Activated CD8-positive, alpha-beta memory T cell treated with anti-CD3 and anti-CD28 coated beads, Interleukin-2, amount 50 U/mL, for 1 hour (primary cell): ENCODE measurements around the gene SNRNP70.
"Not testable (repeated sequence)": the region's sequence is repeated elsewhere in the genome, so short reads cannot be mapped to it uniquely, and the experiment has no call there.

Experiments used
- DNase-seq: peaks from one replicate; pipeline ENCODE4 v3.0.0-alpha.2; 2020; ENCODE audit errors: extremely low read depth

Gene SNRNP70, protein sequence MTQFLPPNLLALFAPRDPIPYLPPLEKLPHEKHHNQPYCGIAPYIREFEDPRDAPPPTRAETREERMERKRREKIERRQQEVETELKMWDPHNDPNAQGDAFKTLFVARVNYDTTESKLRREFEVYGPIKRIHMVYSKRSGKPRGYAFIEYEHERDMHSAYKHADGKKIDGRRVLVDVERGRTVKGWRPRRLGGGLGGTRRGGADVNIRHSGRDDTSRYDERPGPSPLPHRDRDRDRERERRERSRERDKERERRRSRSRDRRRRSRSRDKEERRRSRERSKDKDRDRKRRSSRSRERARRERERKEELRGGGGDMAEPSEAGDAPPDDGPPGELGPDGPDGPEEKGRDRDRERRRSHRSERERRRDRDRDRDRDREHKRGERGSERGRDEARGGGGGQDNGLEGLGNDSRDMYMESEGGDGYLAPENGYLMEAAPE

DNA sequence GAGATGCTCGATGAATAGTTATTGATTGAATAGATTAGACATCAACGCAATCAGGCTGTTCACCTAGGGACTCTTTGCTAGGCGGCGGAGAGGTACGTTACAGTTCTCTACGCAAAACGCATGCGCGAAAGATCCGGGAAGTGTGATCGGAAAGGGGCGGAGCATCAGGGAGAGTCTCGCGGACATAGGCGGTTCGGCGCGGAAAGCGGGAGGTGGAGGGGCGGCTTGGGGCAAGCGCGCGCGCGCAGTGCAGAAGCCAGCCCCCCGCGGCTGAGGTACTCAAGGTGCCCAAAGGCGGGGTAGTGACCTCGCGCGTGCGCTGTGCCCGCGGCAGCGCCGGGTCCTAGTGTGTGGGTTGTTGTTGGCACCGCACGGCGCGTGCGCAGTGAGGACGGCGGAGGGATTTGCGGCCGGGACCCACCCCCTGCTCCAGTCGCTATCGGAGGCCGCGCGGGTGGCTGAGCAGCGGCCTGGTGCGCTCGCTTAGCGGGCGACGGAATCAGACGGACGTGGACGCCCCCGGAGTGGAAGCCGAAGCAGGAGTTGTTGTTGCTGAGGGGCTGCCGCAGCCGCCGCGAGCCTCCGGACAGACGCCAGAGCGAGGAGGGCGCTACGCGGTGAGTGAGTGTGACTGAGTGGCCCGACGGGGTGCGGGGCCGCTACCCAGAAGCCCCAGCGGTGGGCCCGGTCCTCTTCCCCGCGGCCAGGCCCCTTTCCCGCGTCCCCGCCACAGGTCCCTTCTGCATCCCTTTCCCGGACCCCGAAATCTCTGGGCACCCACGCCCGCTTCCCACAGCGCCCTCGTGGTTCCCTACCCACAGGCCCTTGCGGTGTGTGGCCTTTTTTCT, at the start of gene SNRNP70:
SNRNP70 (plus strand) TSS at position 432 of the 848 bp plus-strand sequence. CDS start 964 bp downstream, outside the sequence.
- DNase-seq, result peak; percentile 98

DNA sequence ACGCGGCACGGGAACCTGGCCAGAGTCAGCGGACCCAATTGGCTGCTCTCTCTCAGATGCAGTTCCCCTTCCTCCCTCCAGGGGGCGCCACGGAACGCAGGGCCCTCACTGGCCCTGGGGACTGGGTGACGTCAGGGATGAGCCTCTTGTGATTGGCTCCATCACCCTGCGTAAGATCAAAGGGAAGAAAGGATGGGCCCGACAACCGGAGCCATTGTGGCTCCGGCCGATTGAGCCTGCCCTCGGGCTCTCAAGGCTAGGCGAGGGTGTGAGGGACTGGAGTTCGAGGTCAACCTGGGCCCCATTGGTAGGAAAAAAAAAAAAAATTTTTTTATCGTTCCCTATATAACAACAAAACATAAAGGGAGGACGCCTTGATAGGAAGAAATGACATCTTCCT, 48.4 kb upstream of the SNRNP70 start, which contains the start of gene CGB1:
CGB1 (minus strand) TSS at position 81 of the 400 bp plus-strand sequence. CDS start 184 bp downstream, outside the sequence.
- not testable (repeated sequence) for DNase-seq

DNA sequence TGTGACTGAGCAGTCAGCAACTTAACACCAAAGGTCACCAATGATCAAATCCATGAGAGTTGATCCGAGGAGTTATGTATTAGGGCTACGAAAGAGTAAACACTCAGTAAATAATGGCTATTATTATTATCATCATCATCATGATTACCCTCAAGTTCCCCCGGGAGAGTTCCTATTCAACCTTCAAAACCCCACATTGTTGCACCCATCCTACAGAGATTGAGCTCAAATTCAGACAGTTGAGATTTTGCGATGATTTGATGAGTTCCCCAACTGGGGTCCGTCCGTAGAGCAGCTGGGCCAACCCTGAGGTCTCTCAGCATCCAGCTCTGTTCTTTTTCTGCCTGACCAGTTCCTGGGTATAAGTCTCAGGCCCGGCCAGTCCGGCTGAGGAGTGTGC, 47.1 kb upstream of the SNRNP70 start:
- not testable (repeated sequence) for DNase-seq

DNA sequence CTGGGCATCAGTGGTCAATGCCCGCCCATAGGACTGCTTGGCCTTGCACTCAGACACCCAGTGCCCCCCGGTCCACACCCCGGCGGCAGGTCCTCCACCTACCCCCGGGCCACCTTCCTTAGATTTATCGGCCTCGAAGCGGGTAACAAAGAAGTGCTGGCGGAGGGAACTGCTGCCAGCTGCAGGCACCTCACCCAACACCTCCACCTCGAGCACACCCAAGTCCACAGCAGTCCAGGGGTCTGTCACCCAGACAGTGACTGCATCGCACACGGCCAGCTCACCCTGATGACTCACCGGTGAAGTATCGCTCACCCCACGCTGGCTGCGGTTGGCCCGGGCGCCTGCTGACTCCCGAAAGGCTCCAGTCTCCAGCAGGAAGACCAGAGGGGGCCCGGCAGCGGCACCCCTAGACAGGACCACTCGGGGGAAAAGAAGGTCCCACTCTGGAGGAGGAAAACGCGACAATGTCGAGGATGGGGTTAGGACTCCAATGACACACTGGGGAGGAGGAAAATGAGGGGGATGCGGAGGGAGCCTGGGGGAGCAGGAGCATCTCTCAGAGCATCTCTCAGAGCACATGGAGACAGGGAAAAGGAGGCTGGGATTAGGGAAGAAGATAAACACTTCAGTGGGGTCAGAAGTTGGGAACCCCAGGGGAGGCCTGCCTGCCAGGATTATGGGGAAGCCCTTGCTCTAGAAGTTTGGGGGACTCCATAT, 46.5 kb upstream of the SNRNP70 start:
- not testable (repeated sequence) for DNase-seq

DNA sequence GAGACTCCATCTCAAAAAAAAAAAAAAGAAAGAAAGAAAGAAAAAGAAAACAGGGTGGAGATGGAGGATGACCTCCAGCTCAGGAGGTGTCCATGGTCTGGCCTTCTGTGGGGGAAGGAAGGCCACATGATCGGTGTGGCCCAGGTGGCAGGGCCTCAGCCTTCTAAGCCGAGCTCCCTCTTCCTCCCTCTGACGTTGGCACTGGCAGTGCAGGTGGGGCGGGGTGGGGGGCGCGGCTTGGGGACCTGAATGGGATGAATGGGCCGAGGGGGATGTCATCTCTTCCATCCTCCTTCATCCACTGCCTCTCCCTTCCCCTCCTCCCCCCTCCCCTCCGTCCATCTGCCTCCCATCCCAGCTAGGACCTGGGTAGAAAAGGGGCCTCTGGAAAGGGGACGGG, 45.5 kb upstream of the SNRNP70 start:
- DNase-seq, result not testable (repeated sequence)

DNA sequence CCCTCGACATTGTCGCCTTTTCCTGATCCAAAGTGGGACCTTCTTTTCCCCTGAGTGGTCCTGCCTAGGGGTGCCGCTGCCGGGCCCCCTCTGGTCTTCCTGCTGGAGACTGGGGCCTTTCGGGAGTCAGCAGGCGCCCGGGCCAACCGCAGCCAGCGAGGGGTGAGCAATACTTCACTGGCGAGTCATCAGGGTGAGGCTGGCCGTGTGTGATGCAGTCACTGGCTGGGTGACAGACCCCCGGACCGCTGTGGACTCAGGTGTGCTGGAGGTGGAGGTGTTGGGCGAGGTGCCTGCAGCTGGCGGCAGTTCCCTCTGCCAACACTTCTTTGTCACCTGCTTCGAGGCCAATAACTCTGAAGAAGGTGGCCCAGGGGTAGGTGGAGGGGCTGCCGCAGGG, 43.1 kb upstream of the SNRNP70 start:
- DNase-seq, result no peak

DNA sequence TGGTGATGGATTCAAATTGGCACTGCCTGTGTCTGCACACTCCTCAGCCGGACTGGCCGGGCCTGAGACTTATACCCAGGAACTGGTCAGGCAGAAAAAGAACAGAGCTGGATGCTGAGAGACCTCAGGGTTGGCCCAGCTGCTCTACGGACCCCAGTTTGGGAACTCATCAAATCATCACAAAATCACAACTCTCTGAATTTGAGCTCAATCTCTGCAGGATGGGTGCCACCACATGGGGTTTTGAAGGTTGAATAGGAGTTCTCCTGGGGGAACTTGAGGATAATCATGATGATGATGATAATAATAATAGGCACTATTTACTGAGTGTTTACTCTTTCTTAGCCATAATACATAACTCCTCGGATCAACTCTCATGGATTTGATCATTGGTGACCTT, 42.6 kb upstream of the SNRNP70 start:
- DNase-seq, result not testable (repeated sequence)

DNA sequence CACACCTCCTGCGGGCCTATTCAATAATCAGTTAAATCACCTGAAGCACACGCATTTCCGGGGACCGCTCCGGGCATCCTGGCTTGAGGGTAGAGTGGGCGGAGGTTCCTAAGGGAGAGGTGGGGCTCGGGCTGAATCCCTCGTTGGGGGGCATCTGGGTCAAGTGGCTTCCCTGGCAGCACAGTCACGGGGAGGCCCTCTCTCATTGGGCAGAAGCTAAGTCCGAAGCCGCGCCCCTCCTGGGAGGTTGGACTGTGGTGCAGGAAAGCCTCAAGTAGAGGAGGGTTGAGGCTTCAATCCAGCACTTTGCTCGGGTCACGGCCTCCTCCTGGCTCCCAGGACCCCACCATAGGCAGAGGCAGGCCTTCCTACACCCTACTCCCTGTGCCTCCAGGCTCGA, 41.7 kb upstream of the SNRNP70 start, which contains the start of gene CGB5:
CGB5 (plus strand) TSS at position 301 of the 400 bp plus-strand sequence. CDS start 362 bp downstream, outside the sequence.
- not testable (repeated sequence) for DNase-seq

DNA sequence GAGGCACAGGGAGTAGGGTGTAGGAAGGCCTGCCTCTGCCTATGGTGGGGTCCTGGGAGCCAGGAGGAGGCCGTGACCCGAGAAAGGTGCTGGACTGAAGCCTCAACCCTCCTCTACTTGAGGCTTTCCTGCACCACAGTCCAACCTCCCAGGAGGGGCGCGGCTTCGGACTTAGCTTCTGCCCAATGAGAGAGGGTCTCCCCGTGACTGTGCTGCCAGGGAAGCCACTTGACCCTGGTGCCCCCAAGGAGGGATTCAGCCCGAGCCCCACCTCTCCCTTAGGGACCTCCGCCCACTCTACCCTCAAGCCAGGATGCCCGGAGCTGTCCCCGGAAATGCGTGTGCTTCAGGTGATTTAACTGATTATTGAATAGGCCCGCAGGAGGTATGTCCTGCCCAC, 36.2 kb upstream of the SNRNP70 start, which contains the start of gene CGB8:
CGB8 (minus strand) TSS at position 101 of the 400 bp plus-strand sequence. CDS start 372 bp downstream, outside the sequence.
- not testable (repeated sequence) for DNase-seq

DNA sequence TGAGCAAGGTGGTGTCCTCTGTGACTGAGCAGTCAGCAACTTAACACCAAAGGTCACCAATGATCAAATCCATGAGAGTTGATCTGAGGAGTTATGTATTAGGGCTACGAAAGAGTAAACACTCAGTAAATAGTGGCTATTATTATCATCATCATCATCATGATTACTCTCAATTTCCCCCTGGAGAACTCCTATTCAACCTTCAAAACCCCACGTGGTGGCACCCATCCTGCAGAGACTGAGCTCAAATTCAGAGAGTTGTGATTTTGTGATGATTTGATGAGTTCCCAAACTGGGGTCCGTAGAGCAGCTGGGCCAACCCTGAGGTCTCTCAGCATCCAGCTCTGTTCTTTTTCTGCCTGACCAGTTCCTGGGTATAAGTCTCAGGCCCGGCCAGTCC, 35.4 kb upstream of the SNRNP70 start:
- not testable (repeated sequence) for DNase-seq

DNA sequence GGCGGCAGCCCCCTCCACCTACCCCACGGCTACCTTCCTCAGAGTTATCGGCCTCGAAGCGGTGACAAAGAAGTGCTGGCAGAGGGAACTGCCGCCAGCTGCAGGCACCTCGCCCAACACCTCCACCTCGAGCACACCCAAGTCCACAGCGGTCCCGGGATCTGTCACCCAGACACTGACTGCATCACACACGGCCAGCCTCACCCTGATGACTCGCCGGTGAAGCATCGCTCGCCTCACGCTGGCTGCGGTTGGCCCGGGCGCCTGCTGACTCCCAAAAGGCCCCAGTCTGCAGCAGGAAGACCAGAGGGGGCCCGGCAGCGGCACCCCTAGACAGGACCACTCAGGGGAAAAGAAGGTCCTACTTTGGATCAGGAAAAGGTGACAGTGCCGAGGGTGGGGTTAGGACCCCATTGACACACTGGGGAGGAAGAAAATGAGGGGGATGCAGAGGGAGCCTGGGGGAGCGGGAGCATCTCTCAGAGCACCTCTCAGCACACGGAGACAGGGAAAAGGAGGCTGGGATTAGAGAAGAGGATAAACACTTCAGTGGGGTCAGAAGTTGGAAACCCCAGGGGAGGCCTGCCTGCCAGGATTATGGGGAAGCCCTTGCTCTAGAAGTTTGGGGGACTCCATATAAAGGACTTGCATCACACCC, 34.7 kb upstream of the SNRNP70 start:
- not testable (repeated sequence) for DNase-seq

DNA sequence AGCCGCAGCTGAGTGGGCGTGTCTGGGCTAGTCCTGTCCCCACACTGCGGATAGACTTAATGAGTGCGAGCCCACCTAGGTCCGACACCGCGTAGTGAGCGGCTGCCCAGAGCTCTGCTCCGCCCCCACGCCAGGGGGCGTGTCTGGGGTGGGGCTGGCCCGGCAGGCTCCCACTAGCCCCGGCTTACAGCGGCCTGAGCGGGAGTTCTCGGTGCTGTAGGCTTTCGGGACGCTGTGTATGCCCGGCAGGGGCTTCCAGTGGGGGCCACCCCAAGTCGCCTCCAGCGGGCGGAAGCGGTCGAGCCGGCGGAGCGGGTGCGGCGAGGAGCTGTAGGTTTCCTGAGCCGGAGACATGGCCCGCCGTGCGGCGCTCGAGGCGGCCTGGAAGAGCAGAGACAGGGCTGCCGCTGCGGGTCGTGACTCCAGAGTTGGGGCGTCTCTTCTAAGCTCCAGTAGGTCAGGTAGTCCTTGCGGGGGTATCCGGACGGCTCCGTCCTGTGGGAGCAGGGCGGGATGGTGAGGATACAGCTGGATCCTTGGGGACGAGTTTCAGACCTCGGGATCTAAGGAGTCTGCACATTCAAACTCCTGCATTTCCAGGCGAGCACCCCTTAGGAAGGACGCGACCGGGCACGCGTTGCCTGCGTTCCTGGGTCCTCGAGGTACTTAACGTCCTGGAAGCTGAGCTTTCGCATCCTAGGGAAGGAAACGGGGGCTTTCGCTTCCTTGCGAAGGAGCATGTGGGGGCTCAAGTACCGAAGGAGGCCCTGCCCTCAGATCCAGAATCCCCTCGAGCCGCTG, 28.9 kb upstream of the SNRNP70 start:
- no peak for DNase-seq

DNA sequence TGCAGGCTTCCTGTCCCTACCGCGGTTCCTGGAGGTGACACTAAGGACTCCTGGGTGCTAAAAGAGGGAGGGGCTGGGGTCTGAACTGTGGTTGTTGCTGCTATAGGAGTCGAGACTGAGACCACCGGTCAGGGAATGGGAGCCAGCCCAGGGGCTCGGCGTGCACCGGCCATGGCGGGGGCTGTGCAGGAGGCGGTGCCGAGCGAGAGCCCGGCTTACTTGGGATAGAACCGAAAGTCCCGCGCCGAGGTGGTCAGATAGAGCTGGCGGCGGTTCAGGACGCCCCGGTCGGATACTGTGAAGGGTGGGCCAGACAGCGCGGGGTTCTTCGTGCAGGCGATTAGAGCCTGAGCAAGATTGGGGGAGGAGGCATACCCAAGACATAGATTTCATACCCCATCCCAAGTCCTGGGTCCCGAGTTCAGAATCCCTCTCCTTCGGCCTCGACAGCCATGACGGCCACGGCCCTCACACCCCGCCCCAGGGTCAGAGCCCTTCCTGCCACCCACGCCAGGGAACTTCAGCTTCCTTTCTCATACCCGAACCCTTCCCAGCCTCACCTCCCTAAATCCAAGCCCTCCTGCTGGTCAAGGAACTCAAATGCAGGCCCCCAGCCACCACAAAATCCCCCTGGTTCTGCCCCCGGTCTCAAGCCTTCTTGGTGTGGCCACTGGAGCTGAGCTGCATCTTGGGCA, 28.2 kb upstream of the SNRNP70 start:
- not testable (repeated sequence) for DNase-seq

DNA sequence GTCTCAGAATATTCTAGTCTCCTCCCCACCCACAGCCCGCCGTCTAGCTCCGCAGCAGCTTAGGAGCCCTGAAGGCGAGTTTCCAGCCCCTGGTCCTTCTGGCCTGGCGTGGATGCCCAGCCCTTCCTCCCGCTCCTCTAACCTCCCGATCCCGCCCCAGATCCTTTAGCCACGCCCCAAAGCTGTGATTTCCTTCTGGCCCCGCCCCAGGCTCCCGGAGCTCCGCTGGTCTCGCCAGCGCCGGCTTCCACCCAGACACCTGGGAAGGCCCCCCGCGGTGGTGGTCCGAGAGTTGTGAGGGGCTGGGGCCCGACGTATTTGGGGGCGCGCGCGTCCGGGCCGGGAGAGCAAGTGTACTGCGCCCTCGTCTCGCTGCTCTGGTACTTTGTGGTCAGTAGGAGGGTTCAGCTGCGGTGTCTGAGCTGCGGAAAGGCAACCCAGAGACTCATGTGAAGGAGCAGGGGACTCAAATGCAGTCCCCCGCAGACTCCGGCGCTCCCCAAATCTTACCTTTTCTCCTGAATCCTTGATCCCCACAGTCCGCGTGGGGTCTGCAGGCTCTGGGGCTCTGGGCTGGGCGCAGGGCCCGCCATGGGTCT, 27.5 kb upstream of the SNRNP70 start, which contains the start of gene CGB7:
CGB7 (minus strand) TSS at position 114 of the 599 bp plus-strand sequence. CDS start 2,374 bp downstream, outside the sequence.
- DNase-seq, result no peak

DNA sequence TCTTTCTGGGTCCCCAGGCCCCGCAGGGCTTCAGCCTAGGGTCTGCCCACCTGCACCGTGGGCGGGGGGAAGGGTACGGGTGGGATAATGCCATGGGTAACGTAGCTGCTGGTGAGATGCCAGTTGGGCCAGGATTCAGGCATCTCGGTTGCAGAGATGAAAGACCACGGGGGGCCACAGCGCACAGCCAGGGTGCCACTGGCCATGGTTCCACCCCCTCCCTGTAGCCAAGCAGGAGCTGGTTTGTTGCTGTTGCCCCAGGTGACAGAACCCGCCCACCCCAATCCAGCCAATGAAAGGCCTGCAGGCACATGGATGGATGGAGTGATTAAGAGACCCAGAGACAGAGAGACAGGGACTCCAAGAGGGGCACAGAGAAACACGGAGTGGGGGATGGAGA, 26.7 kb upstream of the SNRNP70 start:
- DNase-seq, result no peak

DNA sequence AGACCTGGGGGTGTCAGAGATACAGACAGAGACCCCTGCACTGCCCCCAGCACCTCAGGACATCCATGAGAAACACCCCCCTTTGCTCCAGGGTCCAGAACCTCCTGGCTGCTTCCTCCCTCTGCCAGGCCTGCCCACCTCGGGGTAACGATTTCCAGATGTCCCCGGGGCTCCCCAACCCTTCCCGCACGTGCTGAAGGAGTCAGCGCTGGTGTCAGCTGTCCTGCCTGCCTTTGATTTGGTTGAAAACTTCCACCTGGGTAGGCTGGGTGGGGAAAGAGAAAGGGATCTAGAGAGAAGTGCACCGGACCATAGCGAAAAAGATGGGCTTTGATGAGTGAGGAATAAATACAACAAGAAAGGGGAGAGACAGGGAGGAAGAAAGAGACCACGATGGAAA, 26.2 kb upstream of the SNRNP70 start:
- DNase-seq, result no peak

DNA sequence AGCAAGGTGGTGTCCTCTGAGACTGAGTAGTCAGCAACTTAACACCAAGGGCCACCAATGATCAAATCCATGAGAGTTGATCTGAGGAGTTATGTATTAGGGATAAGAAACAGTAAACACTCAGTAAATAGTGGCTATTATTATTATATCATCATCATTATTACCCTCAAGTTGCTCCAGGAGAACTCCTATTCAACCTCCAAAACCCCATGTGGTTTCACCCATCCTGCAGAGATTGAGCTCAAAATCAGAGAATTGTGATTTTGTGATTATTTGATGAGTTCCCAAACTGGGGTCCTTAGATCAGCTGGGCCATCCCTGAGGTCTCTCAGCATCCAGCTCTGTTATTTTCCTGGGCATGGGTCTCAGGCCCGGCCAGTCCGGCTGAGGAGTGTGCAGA, 24.3 kb upstream of the SNRNP70 start:
- no peak for DNase-seq

DNA sequence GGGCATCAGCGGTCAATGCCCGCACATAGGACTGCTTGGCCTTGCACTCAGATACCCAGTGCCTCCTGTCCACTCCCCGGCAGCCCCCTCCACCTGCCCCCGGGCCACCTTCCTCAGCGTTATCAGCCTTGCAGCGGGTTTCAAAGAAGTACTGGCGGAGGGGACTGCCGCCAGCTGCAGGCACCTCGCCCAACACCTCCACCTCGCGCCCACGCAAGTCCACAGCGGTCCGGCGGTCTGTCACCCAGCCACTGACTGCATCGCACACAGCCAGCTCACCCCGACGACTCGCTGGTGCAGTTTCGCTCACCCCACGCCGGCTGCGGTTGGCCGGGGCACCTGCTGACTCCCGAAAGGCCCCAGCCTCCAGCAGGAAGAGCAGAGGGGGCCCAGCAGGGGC, 23.8 kb upstream of the SNRNP70 start:
- no peak for DNase-seq
